OCI-M1 (cell line): ENCODE results near the gene EXOC4.

Experiments
- DNase-seq: peaks from one replicate; lab custom pipeline; 2025; lab: John Stamatoyannopoulos, UW

EXOC4 gene

GRCh38 chr7:133940368-133940767, 687.5 kb downstream of the EXOC4 start:
- DNase-seq: no peak

DNA sequence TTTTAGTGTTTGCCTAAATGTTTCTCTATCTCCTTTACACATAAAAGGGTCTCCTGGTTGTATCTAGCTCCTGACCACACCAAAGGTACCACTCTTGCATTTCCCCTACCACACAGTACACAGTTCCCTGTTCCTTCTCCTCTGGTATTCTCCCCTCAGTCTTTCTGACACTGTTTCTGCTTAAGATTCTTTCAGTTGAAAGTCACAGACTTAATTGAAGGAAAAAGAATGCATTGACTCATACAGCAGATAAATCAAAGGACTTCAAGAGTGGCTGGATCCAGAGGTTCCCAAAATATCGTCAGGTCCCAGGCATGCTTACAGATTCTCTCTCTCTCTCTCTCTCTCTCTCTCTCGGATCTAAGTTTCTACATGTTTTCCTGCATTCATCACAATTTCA, 688.6 kb downstream of the EXOC4 start:
- no peak for DNase-seq

- DNase-seq: no peak
Measured at GRCh38 chr7:133945497-133945896, 692.6 kb downstream of the EXOC4 start.

- DNase-seq: peak; percentile 61
Measured at GRCh38 chr7:133947458-133948254, 694.8 kb downstream of the EXOC4 start.

DNA sequence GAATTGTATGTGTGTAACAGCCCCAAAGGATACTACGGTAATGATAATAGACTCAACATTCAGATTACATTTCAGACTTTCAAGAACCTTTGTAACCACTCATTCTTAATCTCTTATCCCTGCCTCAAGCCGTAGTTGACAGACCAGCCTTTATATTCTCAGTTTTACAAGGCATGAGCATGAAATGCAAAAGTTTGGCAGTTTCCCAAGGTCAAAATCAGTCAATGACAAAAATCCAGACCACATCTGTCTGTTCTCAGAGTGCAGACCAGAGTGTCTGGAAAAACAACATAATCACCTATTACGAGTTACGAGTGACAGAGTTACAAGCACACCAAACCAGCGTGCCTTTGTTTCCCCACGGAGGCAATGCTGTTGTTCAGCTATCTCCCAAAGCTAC, 695.7 kb downstream of the EXOC4 start:
- DNase-seq: no peak

DNA sequence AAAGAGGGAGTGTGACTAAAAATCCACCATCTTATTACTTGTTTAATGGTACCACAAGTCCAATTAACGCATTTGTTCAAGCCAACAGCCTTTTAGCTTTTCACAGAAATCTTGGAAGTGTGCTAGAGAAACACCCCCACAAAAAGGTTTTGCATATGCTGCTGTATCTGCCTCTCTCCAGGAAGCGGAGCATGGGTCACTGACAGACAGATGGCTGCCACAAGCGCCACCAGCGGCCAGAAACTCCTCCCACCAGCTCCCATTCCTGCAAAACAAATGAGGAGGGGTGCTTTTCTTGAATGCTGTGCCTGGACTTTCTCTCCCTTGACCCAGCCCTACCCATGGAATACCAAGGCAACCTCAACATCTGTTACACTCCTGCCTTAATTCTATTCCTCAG, 698.0 kb downstream of the EXOC4 start:
- DNase-seq: no peak

DNA sequence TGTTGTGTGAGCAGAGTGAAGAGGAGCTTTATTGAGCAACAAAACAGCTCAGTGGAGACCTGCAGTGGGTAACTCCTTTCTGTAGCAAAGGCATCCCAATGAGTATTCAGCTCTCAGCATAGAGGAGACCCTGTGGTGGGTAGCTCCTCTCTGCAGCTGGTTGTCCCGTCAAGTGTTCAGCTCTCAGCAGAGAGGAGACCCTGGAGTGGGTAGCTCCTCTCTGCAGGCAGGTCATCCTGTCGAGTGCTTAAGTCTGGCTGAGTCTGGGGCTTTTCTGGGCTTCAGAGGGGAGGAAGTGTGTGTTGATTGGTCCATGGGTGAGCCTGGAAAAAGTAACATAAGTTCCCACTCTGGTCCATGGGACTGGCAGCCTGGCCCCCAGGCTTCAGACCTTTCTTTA, 702.3 kb downstream of the EXOC4 start:
- no peak for DNase-seq

- no peak for DNase-seq
Measured at GRCh38 chr7:133957845-133958244, 705.0 kb downstream of the EXOC4 start.

DNA sequence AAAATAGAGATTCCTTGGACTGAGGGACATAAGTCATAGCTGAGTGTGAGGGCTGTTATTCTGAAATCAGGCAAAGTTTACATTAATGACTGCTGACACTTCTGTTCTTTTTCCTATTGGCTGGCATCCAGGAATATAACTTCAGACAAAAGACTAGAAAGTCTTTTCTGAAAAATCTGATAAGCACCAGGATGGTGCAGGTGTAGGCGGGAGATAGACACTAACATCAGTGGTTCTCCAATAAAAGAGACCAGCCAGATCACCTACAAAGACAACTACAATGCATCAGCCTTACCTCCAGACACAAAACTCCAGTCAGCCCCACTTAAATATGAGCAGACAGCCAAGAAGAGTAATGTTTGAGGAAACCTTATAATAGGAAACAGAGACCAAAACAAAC, 705.9 kb downstream of the EXOC4 start:
- peak; percentile 15 for DNase-seq

GRCh38 chr7:133959505-133959904, 706.6 kb downstream of the EXOC4 start:
- DNase-seq: peak; percentile 42

DNA sequence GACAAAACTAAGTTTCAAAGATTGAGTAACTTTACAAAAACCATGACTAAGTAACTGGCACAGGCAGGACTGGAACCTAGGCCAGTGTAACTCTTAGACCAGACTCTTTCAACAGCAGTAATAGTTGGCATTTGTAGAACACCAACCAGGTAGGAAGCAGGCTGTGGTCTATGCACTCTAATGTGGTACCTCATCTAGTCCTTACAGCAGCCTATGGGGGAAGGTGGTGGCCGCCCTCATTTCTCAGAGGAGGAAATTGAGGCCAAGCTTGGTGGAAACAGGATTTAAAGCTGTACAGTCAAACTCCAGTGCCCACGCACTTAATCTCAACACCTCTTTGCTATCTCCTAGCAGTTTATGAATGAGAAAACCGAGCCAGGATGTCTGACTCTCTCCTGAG, 708.8 kb downstream of the EXOC4 start:
- DNase-seq: no peak

DNA sequence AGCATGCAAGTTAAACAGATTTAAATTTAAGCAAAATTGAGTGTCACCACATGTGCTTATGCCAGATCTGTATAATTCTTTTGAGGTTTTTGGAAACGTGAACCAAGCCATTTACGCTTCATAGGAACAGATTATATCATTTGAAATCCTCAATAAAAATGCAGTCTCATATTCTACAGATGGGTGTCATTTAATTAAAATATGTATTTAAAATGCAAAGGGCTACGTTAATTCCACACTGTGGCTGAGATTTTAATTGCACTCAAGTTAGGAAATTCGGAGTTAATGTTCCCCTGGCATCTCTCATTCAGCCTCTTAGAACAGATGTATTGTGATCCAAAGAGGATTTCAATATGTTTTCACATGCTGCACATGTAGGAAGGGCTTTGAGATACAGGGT, 709.8 kb downstream of the EXOC4 start:
- DNase-seq: no peak

DNA sequence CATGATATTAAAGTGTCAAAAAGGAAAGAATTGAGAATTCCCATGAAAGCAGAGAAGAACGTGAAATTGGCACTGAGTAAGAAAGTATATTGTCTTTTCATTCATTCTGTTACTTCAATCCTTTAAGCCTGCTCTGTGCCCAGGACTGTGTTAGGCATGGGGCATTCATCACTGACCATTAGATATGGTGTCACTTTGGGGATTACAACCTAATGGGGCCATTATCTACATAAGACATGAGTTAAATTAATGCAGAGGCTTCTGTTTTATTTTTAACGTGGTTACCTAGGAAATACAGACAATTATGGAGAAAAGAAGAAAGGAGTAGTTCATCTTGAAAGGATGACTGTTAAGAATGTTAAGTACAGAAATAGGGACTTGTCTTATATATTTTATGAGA, 710.8 kb downstream of the EXOC4 start:
- no peak for DNase-seq

DNA sequence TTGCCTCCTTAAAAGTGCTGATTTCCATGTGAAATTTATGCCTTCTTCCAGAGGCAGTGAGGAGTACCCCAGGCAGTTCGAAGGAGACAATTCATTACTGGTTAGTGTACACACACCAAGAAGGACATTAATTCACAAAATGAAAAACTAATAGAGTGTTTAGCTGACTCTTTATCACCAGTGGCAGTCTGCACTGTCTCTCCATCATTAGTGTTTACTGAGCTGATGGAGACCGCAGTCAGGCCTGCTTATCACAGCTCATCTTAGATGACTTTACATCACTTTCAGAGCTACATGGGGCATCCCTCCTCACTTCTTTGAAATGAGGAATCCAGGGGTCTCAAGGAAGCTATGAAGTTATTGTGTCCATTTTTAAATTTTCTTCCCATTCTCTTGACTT, 718.7 kb downstream of the EXOC4 start:
- no peak for DNase-seq

DNA sequence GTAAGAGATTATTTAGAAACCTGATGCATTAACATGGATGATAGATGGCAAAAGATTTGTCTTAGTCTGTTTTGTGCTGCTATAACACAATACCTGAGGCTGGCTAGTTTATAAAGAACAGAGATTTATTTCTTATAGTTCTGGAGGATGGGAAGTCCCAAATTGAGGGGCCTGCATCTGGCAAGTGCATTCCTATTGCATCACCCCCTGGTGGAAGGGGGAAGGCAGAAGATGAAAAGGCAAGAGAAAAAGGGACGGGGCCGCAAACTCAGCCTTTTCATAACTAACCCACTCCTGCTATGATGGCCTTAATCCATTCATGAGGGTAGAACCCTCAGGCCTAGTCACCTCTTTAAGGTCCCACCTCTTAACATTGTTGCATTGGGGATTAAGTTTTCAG, 720.8 kb downstream of the EXOC4 start:
- DNase-seq: no peak

GRCh38 chr7:133975130-133975529, 722.3 kb downstream of the EXOC4 start:
- no peak for DNase-seq

DNA sequence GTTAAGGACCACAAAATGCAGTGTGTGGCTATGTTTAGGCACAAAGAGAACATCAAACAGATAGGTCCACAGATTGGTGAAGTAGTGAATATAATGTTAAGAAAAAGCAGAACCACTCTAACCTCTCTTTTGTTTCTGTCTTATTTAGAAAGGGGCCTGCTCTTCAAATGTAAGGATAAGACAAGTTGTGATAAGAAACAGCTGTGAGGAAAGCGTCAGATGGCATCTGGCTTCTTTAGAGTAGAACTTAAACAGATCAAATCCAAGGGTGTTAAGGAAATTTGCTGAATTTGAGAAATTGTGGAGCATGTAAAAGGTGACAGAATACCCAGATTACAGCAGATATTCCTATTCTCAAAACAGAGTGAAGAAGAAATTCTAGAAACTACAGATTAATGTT, 723.3 kb downstream of the EXOC4 start:
- DNase-seq: no peak

GRCh38 chr7:133977409-133978274, 724.8 kb downstream of the EXOC4 start:
- no peak for DNase-seq

GRCh38 chr7:133978502-133979295, 725.8 kb downstream of the EXOC4 start:
- no peak for DNase-seq

DNA sequence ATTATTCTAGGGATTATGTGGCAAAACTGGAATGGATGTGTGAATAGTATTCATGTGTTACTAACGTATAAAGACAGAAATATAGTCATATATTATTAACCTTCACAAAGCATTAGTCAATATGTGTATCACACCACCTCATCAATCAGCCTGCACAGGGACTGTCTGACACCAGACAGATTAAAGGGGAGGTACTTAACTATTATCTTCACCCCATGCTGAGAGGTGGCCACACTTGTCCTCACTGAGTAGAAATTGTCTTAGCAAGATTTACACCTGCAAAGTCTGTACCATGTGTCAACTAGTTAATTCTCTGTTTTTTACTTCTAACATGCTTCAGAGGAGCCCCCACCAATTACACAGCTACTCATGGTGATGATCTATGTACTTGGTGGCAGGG, 727.9 kb downstream of the EXOC4 start:
- no peak for DNase-seq

DNA sequence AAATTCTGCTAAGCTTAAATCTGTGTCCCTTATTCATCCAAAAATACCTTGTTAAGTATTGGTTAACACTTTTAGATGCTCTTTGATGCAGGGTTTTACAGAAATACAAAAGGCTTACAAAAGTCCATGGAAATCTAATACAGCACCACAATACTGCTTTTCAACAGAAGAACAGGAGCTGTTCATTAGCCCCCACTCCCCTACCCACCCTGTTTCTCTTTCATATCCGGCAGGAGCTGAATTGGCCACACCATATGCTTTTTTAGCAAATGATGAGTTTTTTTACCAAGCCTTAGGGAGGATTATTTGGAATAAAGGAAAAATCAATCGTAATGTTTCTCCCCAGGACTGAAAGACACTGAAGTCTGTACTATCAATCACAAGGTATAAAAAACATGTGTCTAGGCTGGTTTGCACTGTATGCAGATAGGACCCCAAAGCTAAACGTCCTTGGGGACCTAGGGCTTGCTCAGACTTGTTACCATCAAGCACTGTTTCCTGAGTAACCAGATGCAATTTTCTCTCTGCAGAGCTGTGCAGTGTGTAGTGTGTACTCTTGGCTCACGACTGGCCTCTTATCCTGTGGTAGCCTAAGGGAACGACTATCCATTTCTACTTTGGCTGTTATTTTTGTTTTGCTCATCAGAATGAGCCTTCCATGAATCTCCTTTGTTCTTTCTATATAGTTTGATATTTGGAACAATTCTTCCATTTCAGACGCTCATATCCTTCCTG, 731.0 kb downstream of the EXOC4 start:
- no peak for DNase-seq

GRCh38 chr7:133985300-133985699, 732.4 kb downstream of the EXOC4 start:
- no peak for DNase-seq
